K562 (cell line): ENCODE results near the gene RNF212B. TPM values are rescaled to one million over a fixed set of nuclear protein-coding genes. Genes with fewer than 3 reads are reported as not detected.

ENCODE experiments used
- ATAC-seq: fragments of 200-7000 bp; cut with Tn5 transposase; 3 replicates; pipeline ENCODE4 v1.9.1; 2020; ENCODE audit warnings: moderate library complexity
- BruUV-seq: library from RNA; stranded (reverse); fragments of 400-500 nt; replicated peaks from 2 replicates; lab custom pipeline; 2021; lab: Mats Ljungman, UMichigan
- CTCF ChIA-PET: fragments of 300-600 bp; formaldehyde crosslinking; extraction: SDS; loops from one replicate; lab custom pipeline; 2021; ENCODE audit warnings: low intra/inter-chr PET ratio; lab: Yijun Ruan, JAX
- POLR2A ChIA-PET: fragments of 300-600, 350-650 bp; sonication (Branson Sonifier 250); formaldehyde crosslinking; extraction: SDS; loops from one replicate; lab custom pipeline; 2021; ENCODE audit warnings: antibody characterized with exemption, inconsistent platforms; lab: Yijun Ruan, JAX
- DNase-seq, 4 experiments: peaks; one replicate each; pipeline versions ENCODE4 v3.0.0 to v3.0.0-alpha.2; 2011 to 2018; ENCODE audit warnings: low spot score in 3 of 4, mixed read lengths in 3 of 4; ENCODE audit errors: extremely low read depth in 1 of 4
- FAIRE-seq: peaks from 2 replicates; lab custom pipeline; 2011; peaks lifted over from hg19 to GRCh38; lab: Jason Lieb, UNC
- H2AFZ ChIP-seq: 2 replicates; pipeline ENCODE4 v1.6.0; 2011; ENCODE audit warnings: low read depth, low read length, control low read depth, inconsistent platforms
- H3K27ac ChIP-seq: fragments of 200-600 bp; 3 replicates; pipeline ENCODE4 v1.8.0; 2011; ENCODE audit warnings: low read depth, mild to moderate bottlenecking, control low read depth, inconsistent platforms, low read length, moderate library complexity, mixed read lengths; ENCODE audit errors: extremely low read depth
- H3K27me3 ChIP-seq, 2 experiments: fragments of 300-600 bp in 1 of 2; 2 replicates in 1 of 2; 3 replicates in 1 of 2; pipeline versions ENCODE4 v1.6.0 to v1.8.0; 2011; ENCODE audit warnings: inconsistent platforms in 2 of 2, low read length in 2 of 2, mild to moderate bottlenecking in 1 of 2, mixed read lengths in 1 of 2, moderate library complexity in 1 of 2; ENCODE audit not compliant: control insufficient read depth in 2 of 2, insufficient read depth in 2 of 2
- H3K36me3 ChIP-seq: fragments of 300-600 bp; 3 replicates; pipeline ENCODE4 v1.8.0; 2011; ENCODE audit warnings: mild to moderate bottlenecking, low read length, inconsistent platforms; ENCODE audit not compliant: control insufficient read depth, insufficient read depth
- H3K4me1 ChIP-seq, 2 experiments: fragments of 200-600 bp in 1 of 2; replicated peaks in 1 of 2; 2 replicates in 1 of 2; 3 replicates in 1 of 2; pipeline versions ENCODE4 v1.5.1 to v1.8.0; 2011; ENCODE audit warnings: inconsistent platforms in 2 of 2, low read length in 2 of 2, mild to moderate bottlenecking in 1 of 2, mixed read lengths in 1 of 2, moderate library complexity in 1 of 2; ENCODE audit not compliant: control insufficient read depth in 2 of 2, insufficient read depth in 2 of 2
- H3K4me2 ChIP-seq: 2 replicates; pipeline ENCODE4 v1.6.1; 2011; ENCODE audit warnings: low read length, control low read depth, inconsistent platforms, mixed read lengths; ENCODE audit not compliant: insufficient read depth
- H3K4me3 ChIP-seq: fragments of 200-600 bp; sonication (generic), shearing (Covaris generic); 2 replicates; pipeline ENCODE4 v1.5.1; 2016; ENCODE audit warnings: control low read depth, inconsistent platforms
- H3K79me2 ChIP-seq: fragments of 200-600 bp; 3 replicates; pipeline ENCODE4 v1.8.0; 2011; ENCODE audit warnings: low read length, inconsistent platforms; ENCODE audit not compliant: control insufficient read depth, insufficient read depth
- H3K9ac ChIP-seq, 2 experiments: 2 replicates each; pipeline versions ENCODE4 v1.6.0 to v1.6.1; 2011; ENCODE audit warnings: low read depth in 2 of 2, low read length in 2 of 2, control low read depth in 1 of 2, inconsistent platforms in 1 of 2, mild to moderate bottlenecking in 1 of 2, mixed read lengths in 1 of 2; ENCODE audit not compliant: insufficient read depth in 1 of 2
- H3K9me1 ChIP-seq: one replicate; pipeline ENCODE4 v1.6.0; 2011; ENCODE audit warnings: inconsistent platforms, mild to moderate bottlenecking, low read length, moderate library complexity; ENCODE audit not compliant: control insufficient read depth, insufficient read depth
- H3K9me3 ChIP-seq: replicated peaks from 2 replicates; pipeline ENCODE4 v1.5.1; 2011; ENCODE audit warnings: low read depth, low read length, inconsistent platforms; ENCODE audit not compliant: control insufficient read depth, insufficient read depth
- H4K20me1 ChIP-seq: replicated peaks from 2 replicates; pipeline ENCODE4 v1.6.1; 2011; ENCODE audit warnings: low read length, inconsistent platforms, mixed read lengths; ENCODE audit not compliant: control insufficient read depth, insufficient read depth
- CEBPB ChIP-seq: fragments of 450-650 bp; IDR thresholded peaks from 2 replicates; pipeline ENCODE4 v1.6.1; 2016; ENCODE audit warnings: missing genetic modification characterization, missing compliant biosample characterization
- CEBPG ChIP-seq, 3 experiments: fragments of 200-800 bp in 1 of 3; sonication (Bioruptor generic) in 1 of 3; sonication (generic) in 1 of 3; formaldehyde crosslinking in 1 of 3; IDR thresholded peaks in 2 of 3; conservative IDR thresholded peaks in 1 of 3; 2 replicates each; pipeline versions ENCODE4 v1.6.1 to v1.8.0; 2016 to 2022; ENCODE audit warnings: missing compliant biosample characterization in 2 of 3, missing genetic modification characterization in 2 of 3, mild to moderate bottlenecking in 1 of 3, missing genetic modification reagents in 1 of 3
- E4F1 ChIP-seq: fragments of 250-450 bp; sonication (Bioruptor Pico); IDR thresholded peaks from 2 replicates; pipeline ENCODE4 v1.5.0; 2021; ENCODE audit warnings: mild to moderate bottlenecking, borderline replicate concordance
- RBM25 ChIP-seq: fragments of 200-400 bp; formaldehyde crosslinking; IDR thresholded peaks from 2 replicates; pipeline ENCODE4 v1.6.1; 2018; ENCODE audit warnings: low read length, low read depth, moderate library complexity; ENCODE audit not compliant: severe bottlenecking
- SRSF7 ChIP-seq: fragments of 200-400 bp; formaldehyde crosslinking; optimal IDR thresholded peaks from 2 replicates; pipeline ENCODE3; 2017; ENCODE audit warnings: mild to moderate bottlenecking, low read depth, low read length
- STAT6 ChIP-seq: sonication (generic); formaldehyde crosslinking; IDR thresholded peaks from 2 replicates; pipeline ENCODE4 v1.8.1; 2023; ENCODE audit warnings: mild to moderate bottlenecking, missing genetic modification reagents
- TOE1 ChIP-seq, 2 experiments: fragments of 450-650 bp in 1 of 2; sonication (generic) in 1 of 2; formaldehyde crosslinking in 1 of 2; IDR thresholded peaks; 2 replicates each; pipeline versions ENCODE4 v1.7.1 to v1.8.0; 2016 to 2022; ENCODE audit warnings: borderline replicate concordance in 2 of 2, mild to moderate bottlenecking in 2 of 2, antibody characterized with exemption in 1 of 2, inconsistent platforms in 1 of 2, low read depth in 1 of 2, missing genetic modification reagents in 1 of 2, moderate library complexity in 1 of 2
- ZNF253 ChIP-seq: fragments of 250-450 bp; sonication (Bioruptor Pico); conservative IDR thresholded peaks from 2 replicates; pipeline ENCODE4 v1.6.1; 2021; ENCODE audit warnings: mild to moderate bottlenecking
- WGBS: fragments of 100-300 bp; shearing (Covaris generic); methylation state at CpG from one replicate; pipeline ENCODE4 v1.1.6; 2016; ENCODE audit warnings: low coverage, mixed read lengths; ENCODE audit not compliant: insufficient coverage; ENCODE audit errors: missing lambda C conversion rate; 5-methylcytosine and 5-hydroxymethylcytosine counted together
- in situ Hi-C: fragments of 300-500 bp; cut with MboI; formaldehyde crosslinking; loops from 4 replicates; pipeline ENCODE4 v1.15.0; 2018; ENCODE audit warnings: inconsistent platforms, mixed read lengths
- intact Hi-C: fragments of 100-400 bp; cut with micrococcal nuclease; formaldehyde crosslinking; loops from 2 replicates; pipeline ENCODE4 v1.14.2; 2022
- polyA plus RNA-seq, 8 experiments: library from polyadenylated mRNA; depleted of rRNA in 4 of 8; stranded (reverse) in 5 of 8; unstranded in 3 of 8; fragments of >200 nt; fragmentation: Nextera tagmentation in 2 of 8; fragmentation: Illumina TruSeq in 1 of 8; extraction: Ambion mirVana in 2 of 8; extraction: Trizol in 1 of 8; gene quantifications; 2 replicates each; pipeline versions ENCODE4 v1.2.1 to v1.2.3, GENCODE V29; 2011 to 2014; ENCODE audit warnings: inconsistent platforms in 1 of 8, missing spikeins in 1 of 8
- total RNA-seq, 7 experiments: library from RNA; depleted of rRNA in 6 of 7; stranded (reverse); fragments of >200 nt in 6 of 7; fragmentation: Illumina TruSeq in 2 of 7; extraction: Trizol in 2 of 7; gene quantifications; 2 replicates each; pipeline versions ENCODE4 v1.2.1 to v1.2.3, GENCODE V29; 2011 to 2021; ENCODE audit warnings: low replicate concordance in 1 of 7

Gene RNF212B
- total and polyA plus RNA-seq, 9 of the 15 experiments (the other 6 are each of a cell fraction or from before 2014, with no cell fraction given), result 0.15 to 0.43 (median 0.27) TPM; not detected in 3

GRCh38 chr14:23286902-23287479 is 49.3 kb downstream of the RNF212B start:
- TF ChIP-seq CEBPB (peak; percentile 53; the same call in 1 of the 2 replicates), ZNF253 (CRISPR knock-in tag) (no peak), TOE1 (IDR thresholded peaks at IDR 0.05; ENCODE audit: borderline replicate concordance) (no peak), TOE1 (CRISPR knock-in tag; IDR thresholded peaks at IDR 0.05; ENCODE audit: borderline replicate concordance, low read depth) (0 out of 2 replicates have a peak, but pooled peaks have one; percentile 13), SRSF7 (no peak), E4F1 (CRISPR knock-in tag) (0 out of 2 replicates have a peak, but pooled peaks have one; percentile 10), CEBPG (CRISPR knock-in tag; IDR thresholded peaks at IDR 0.05) (no peak), CEBPG (tag; conservative IDR thresholded peaks at IDR 0.05 in 1 of 2, IDR thresholded peaks at IDR 0.05 in 1 of 2) (peak in 1 of 2 experiments; percentile 50; a peak in 2 of 4 replicates), STAT6 (CRISPR knock-in tag) (0 out of 2 replicates have a peak, but pooled peaks have one; percentile 6), RBM25 (peak; percentile 2)
- Histone ChIP-seq H3K27me3 (no peaks in the 10 kb centered on the region), H3K9me1 (no peaks in the 10 kb centered on the region), H3K36me3 (peaks cover 21% of the 10 kb centered on the region), H3K9me3 (no peaks in the 10 kb centered on the region), H3K4me2 (peak overlapping the region; percentile 97), H3K4me3 (peak overlapping the region; percentile 92), H3K9ac (peak overlapping the region; percentile 90 to 98; a peak in 3 of 4 replicates), H2AFZ (peak overlapping the region; percentile 99), H3K79me2 (peaks cover 54% of the 10 kb centered on the region), H3K27ac (peak overlapping the region; percentile 94), H3K4me1 (peaks cover 7 to 16% of the 10 kb centered on the region in 2 experiments; a peak in 4 of 5 replicates), H4K20me1 (no peaks in the 10 kb centered on the region)
- in situ Hi-C loops, result no loop called here
- ChIA-PET POLR2A (interaction anchor here (0.7 to 2.8 kb wide), 14 partner anchors 8 to 994 kb away, joined by 3 to 14 read pairs (median 4); partner anchors contain the start of genes ACIN1, C14orf119 and PPP1R3E), CTCF (no interaction called here)
- WGBS, result 19% methylated on average over 6 of the region's 6 CpGs
- no peak for ATAC-seq
- intact Hi-C loops, result loop anchor here (2.0 kb wide), 1 partner anchor 14 kb away; no protein-coding TSS in a partner anchor
- no peak for FAIRE-seq
- BruUV-seq, result no TSS peak
- no peak for DNase-seq
